ENCODE measurements around the gene TRPM1. TPM values are rescaled to one million over a fixed set of nuclear protein-coding genes. Genes with fewer than 3 reads are reported as not detected.

Gene TRPM1
- total RNA-seq, 1 experiment from 2014 or later: 0.77 TPM

DNA sequence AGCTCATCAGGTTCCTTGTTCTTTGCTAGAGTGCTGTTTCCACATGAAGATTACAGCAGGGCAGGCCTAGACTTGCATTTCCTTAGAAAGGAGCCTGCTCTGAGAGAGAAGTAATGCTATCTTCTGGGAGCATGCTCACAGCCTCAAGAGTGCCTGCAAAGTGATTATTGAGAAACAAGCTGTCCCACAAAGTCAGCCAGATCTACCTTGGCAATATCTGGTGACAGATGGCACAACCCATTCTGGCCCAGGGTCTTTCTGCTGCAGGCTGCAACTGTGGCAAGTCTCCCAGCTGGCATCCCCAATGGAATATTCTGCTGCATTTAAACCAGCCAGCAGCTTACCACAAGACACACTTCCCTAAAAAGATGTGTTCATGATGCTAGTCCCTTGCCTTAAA lies 139.4 kb downstream of the TRPM1 start:
- ChIA-PET POLR2A (no interaction called here), CTCF (interaction anchor here (0.6 to 2.5 kb wide), 3 partner anchors 29 to 167 kb away, joined by 3 to 13 read pairs (median 3); partner anchors contain the start of gene MTMR10)
- ATAC-seq (no peak), DNase-seq (ENCODE audit: low spot score) (no peak)
- peaks cover 23% of the 10 kb centered on the region for H3K36me3 Mint-ChIP-seq
- no peak overlapping the region for H3K4me3 Mint-ChIP-seq
- TF ChIP-seq RORB (CRISPR knock-in tag; IDR thresholded peaks at IDR 0.05): no peak
- no peak for TF ChIP-seq CREM (CRISPR knock-in tag; IDR thresholded peaks at IDR 0.05)
- no peak for TF ChIP-seq ZBTB21 (CRISPR knock-in tag; IDR thresholded peaks at IDR 0.05; ENCODE audit: borderline replicate concordance)
- TF ChIP-seq, protein P1, sequence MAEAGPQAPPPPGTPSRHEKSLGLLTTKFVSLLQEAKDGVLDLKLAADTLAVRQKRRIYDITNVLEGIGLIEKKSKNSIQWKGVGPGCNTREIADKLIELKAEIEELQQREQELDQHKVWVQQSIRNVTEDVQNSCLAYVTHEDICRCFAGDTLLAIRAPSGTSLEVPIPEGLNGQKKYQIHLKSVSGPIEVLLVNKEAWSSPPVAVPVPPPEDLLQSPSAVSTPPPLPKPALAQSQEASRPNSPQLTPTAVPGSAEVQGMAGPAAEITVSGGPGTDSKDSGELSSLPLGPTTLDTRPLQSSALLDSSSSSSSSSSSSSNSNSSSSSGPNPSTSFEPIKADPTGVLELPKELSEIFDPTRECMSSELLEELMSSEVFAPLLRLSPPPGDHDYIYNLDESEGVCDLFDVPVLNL (CRISPR knock-in tag; IDR thresholded peaks at IDR 0.05; ENCODE audit: borderline replicate concordance, low read depth): no peak
- TF ChIP-seq, protein P2, sequence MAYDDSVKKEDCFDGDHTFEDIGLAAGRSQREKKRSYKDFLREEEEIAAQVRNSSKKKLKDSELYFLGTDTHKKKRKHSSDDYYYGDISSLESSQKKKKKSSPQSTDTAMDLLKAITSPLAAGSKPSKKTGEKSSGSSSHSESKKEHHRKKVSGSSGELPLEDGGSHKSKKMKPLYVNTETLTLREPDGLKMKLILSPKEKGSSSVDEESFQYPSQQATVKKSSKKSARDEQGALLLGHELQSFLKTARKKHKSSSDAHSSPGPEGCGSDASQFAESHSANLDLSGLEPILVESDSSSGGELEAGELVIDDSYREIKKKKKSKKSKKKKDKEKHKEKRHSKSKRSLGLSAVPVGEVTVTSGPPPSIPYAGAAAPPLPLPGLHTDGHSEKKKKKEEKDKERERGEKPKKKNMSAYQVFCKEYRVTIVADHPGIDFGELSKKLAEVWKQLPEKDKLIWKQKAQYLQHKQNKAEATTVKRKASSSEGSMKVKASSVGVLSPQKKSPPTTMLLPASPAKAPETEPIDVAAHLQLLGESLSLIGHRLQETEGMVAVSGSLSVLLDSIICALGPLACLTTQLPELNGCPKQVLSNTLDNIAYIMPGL (CRISPR knock-in tag; IDR thresholded peaks at IDR 0.05): no peak
- TF ChIP-seq ZNF317 (CRISPR knock-in tag; IDR thresholded peaks at IDR 0.05; ENCODE audit: borderline replicate concordance, low read depth): no peak
- no peak for TF ChIP-seq SOX15 (CRISPR knock-in tag; IDR thresholded peaks at IDR 0.05)
- TF ChIP-seq FOXK1 (CRISPR knock-in tag; IDR thresholded peaks at IDR 0.05): no peak
- TF ChIP-seq JAZF1 (CRISPR knock-in tag; IDR thresholded peaks at IDR 0.05): no peak
- TF ChIP-seq MXD4 (CRISPR knock-in tag; IDR thresholded peaks at IDR 0.05; ENCODE audit: borderline replicate concordance): no peak
- no peaks in the 10 kb centered on the region for H3K9me3 Mint-ChIP-seq
- no peaks in the 10 kb centered on the region for H3K27me3 Mint-ChIP-seq (ENCODE audit: low read depth)
- H3K4me1 Mint-ChIP-seq: peaks cover 12% of the 10 kb centered on the region
- H3K27ac Mint-ChIP-seq: peak overlapping the region; percentile 70; the same call in 1 of the 2 replicates

DNA sequence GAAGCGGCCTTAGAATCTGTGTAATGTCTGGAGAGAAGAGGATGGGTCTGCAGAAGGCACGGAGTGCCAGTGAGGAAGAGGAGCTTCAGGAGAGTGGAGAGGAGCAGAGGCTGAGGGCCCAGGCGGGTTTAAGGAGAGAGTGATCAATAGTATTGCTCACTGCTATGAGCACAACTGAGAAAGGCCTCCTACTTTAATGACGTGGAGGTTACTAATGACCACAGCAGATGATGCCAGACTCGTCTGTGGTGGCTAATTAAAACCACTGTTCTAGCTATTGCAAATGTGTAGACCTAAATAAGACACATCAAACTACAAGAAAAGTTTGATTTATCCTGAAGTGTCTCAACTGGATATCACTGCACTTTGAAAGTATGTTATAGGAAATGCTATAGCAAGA lies 143.3 kb downstream of the TRPM1 start:
- Mint-ChIP-seq H3K27me3 (ENCODE audit: low read depth) (no peaks in the 10 kb centered on the region), H3K4me1 (peaks cover 6% of the 10 kb centered on the region), H3K27ac (no peak overlapping the region), H3K4me3 (no peak overlapping the region), H3K36me3 (peaks cover 41% of the 10 kb centered on the region), H3K9me3 (no peaks in the 10 kb centered on the region)
- POLR2A ChIA-PET: no interaction called here
- DNase-seq (ENCODE audit: low spot score): no peak
- ATAC-seq: no peak
- CTCF ChIA-PET: no interaction called here
- no peak for TF ChIP-seq EMX1 (CRISPR knock-in tag; IDR thresholded peaks at IDR 0.05)
- TF ChIP-seq, protein P1 (CRISPR knock-in tag; IDR thresholded peaks at IDR 0.05; ENCODE audit: borderline replicate concordance, low read depth): no peak
- TF ChIP-seq GTF2I (CRISPR knock-in tag; conservative IDR thresholded peaks at IDR 0.05): no peak
- TF ChIP-seq, protein P3, sequence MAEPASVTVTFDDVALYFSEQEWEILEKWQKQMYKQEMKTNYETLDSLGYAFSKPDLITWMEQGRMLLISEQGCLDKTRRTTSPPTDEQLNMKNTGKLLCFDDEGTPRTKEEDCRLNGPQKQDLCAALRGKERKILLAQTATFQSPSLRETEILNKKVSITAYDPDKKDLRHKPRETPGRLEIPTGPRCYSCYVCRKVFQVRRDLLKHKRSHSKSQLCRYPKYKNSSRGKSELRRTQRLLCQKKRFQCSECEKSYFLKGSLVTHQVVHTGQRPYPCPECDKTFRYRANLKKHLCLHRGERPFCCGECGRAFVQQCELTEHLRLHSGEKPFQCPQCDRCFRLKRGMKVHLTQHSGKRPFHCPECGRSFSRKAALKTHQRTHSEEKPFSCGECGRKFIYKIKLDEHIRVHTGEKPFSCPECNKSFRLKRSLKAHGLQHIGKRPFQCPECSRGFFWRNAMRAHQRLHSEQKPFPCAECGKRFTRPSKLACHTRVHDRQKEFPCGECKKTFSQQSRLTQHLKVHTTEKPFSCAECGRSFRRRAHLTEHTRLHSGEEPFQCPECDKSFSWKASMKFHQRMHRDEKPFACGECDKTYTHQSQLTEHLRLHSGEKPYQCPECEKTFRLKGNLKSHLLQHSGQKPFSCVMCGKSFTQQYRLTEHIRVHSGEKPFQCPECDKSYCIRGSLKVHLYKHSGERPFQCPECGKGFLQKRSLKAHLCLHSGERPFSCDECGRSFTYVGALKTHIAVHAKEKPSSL (CRISPR knock-in tag; conservative IDR thresholded peaks at IDR 0.05): no peak
- no peak for TF ChIP-seq RELA (CRISPR knock-in tag; IDR thresholded peaks at IDR 0.05; ENCODE audit: borderline replicate concordance)
- TF ChIP-seq ESRRA (CRISPR knock-in tag; IDR thresholded peaks at IDR 0.05; ENCODE audit: borderline replicate concordance): no peak
- TF ChIP-seq, protein P4, sequence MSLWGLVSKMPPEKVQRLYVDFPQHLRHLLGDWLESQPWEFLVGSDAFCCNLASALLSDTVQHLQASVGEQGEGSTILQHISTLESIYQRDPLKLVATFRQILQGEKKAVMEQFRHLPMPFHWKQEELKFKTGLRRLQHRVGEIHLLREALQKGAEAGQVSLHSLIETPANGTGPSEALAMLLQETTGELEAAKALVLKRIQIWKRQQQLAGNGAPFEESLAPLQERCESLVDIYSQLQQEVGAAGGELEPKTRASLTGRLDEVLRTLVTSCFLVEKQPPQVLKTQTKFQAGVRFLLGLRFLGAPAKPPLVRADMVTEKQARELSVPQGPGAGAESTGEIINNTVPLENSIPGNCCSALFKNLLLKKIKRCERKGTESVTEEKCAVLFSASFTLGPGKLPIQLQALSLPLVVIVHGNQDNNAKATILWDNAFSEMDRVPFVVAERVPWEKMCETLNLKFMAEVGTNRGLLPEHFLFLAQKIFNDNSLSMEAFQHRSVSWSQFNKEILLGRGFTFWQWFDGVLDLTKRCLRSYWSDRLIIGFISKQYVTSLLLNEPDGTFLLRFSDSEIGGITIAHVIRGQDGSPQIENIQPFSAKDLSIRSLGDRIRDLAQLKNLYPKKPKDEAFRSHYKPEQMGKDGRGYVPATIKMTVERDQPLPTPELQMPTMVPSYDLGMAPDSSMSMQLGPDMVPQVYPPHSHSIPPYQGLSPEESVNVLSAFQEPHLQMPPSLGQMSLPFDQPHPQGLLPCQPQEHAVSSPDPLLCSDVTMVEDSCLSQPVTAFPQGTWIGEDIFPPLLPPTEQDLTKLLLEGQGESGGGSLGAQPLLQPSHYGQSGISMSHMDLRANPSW (CRISPR knock-in tag; conservative IDR thresholded peaks at IDR 0.05; ENCODE audit: low read depth): no peak
- TF ChIP-seq, protein P5, sequence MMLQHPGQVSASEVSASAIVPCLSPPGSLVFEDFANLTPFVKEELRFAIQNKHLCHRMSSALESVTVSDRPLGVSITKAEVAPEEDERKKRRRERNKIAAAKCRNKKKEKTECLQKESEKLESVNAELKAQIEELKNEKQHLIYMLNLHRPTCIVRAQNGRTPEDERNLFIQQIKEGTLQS (CRISPR knock-in tag; conservative IDR thresholded peaks at IDR 0.05): no peak
- no peak for TF ChIP-seq SMAD3 (CRISPR knock-in tag; IDR thresholded peaks at IDR 0.05; ENCODE audit: borderline replicate concordance)
- TF ChIP-seq, protein P6, sequence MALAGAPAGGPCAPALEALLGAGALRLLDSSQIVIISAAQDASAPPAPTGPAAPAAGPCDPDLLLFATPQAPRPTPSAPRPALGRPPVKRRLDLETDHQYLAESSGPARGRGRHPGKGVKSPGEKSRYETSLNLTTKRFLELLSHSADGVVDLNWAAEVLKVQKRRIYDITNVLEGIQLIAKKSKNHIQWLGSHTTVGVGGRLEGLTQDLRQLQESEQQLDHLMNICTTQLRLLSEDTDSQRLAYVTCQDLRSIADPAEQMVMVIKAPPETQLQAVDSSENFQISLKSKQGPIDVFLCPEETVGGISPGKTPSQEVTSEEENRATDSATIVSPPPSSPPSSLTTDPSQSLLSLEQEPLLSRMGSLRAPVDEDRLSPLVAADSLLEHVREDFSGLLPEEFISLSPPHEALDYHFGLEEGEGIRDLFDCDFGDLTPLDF (CRISPR knock-in tag; IDR thresholded peaks at IDR 0.05): no peak
- TF ChIP-seq, protein P7, sequence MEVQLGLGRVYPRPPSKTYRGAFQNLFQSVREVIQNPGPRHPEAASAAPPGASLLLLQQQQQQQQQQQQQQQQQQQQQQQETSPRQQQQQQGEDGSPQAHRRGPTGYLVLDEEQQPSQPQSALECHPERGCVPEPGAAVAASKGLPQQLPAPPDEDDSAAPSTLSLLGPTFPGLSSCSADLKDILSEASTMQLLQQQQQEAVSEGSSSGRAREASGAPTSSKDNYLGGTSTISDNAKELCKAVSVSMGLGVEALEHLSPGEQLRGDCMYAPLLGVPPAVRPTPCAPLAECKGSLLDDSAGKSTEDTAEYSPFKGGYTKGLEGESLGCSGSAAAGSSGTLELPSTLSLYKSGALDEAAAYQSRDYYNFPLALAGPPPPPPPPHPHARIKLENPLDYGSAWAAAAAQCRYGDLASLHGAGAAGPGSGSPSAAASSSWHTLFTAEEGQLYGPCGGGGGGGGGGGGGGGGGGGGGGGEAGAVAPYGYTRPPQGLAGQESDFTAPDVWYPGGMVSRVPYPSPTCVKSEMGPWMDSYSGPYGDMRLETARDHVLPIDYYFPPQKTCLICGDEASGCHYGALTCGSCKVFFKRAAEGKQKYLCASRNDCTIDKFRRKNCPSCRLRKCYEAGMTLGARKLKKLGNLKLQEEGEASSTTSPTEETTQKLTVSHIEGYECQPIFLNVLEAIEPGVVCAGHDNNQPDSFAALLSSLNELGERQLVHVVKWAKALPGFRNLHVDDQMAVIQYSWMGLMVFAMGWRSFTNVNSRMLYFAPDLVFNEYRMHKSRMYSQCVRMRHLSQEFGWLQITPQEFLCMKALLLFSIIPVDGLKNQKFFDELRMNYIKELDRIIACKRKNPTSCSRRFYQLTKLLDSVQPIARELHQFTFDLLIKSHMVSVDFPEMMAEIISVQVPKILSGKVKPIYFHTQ (CRISPR knock-in tag; IDR thresholded peaks at IDR 0.05): no peak

Data from WTC11 (cell line).